Panc1 (cell line): ENCODE data around the gene NDUFAF4.

Source experiments
- CTCF ChIP-seq: fragments of 450-650 bp; IDR thresholded peaks from 2 replicates; pipeline ENCODE4 v1.5.1; 2017; ENCODE audit warnings: mild to moderate bottlenecking
- POLR2AphosphoS5 ChIP-seq: IDR thresholded peaks from 2 replicates; pipeline ENCODE4 v1.6.1; 2012; ENCODE audit warnings: mild to moderate bottlenecking, low read depth, low read length, moderate library complexity
- REST ChIP-seq, 2 experiments: IDR thresholded peaks; 2 replicates each; pipeline ENCODE4 v1.6.1; 2011 to 2012; ENCODE audit warnings: low read depth in 2 of 2, control low read depth in 1 of 2, low read length in 1 of 2, mild to moderate bottlenecking in 1 of 2, moderate library complexity in 1 of 2; ENCODE audit not compliant: insufficient read depth in 1 of 2
- SIN3A ChIP-seq: IDR thresholded peaks from 2 replicates; pipeline ENCODE4 v1.6.1; 2012; ENCODE audit warnings: low read depth, mild to moderate bottlenecking, low read length, moderate library complexity, borderline replicate concordance; ENCODE audit not compliant: insufficient read depth

- TF ChIP-seq CTCF (no peak), POLR2AphosphoS5 (no peak), REST (IDR thresholded peaks at IDR 0.05; ENCODE audit: insufficient read depth in 1 of 2, low read depth in 2 of 2, low read length in 1 of 2) (no peak), SIN3A (no peak)
Measured at GRCh38 chr6:96939007-96939805, 41.5 kb upstream of the NDUFAF4 start.
